Mesenchymal stem cell (in vitro differentiated cells and primary cell): ENCODE data around the gene RASSF8.

Experiments
- DNase-seq: peaks from one replicate; pipeline ENCODE4 v3.0.0-alpha.2; 2013
- H2AFZ ChIP-seq: one replicate; pipeline ENCODE4 v1.6.1; 2013; ENCODE audit warnings: low read depth, mild to moderate bottlenecking, control low read depth, inconsistent platforms, low read length, moderate library complexity
- H2AK5ac ChIP-seq: 2 replicates; pipeline ENCODE4 v1.6.1; 2013; ENCODE audit warnings: low read length, moderate library complexity, mild to moderate bottlenecking, inconsistent platforms; ENCODE audit not compliant: severe bottlenecking
- H2BK120ac ChIP-seq: one replicate; pipeline ENCODE4 v1.6.1; 2013; ENCODE audit warnings: low read depth, mild to moderate bottlenecking, inconsistent platforms, low read length, moderate library complexity
- H2BK12ac ChIP-seq, 2 experiments: one replicate each; pipeline ENCODE4 v1.6.1; 2013; ENCODE audit warnings: inconsistent platforms in 2 of 2, low read length in 2 of 2, mild to moderate bottlenecking in 2 of 2, moderate library complexity in 2 of 2, control low read depth in 1 of 2
- H2BK15ac ChIP-seq: one replicate; pipeline ENCODE4 v1.6.1; 2013; ENCODE audit warnings: mild to moderate bottlenecking, low read depth, inconsistent platforms; ENCODE audit not compliant: poor library complexity, severe bottlenecking
- H2BK5ac ChIP-seq: 2 replicates; pipeline ENCODE4 v1.6.1; 2013; ENCODE audit warnings: low read depth, mild to moderate bottlenecking, low read length, control low read depth, inconsistent platforms; ENCODE audit not compliant: poor library complexity, severe bottlenecking
- H3K14ac ChIP-seq, 2 experiments: one replicate each; pipeline ENCODE4 v1.6.1; 2013; ENCODE audit warnings: inconsistent platforms in 2 of 2, low read length in 2 of 2, control low read depth in 1 of 2, mild to moderate bottlenecking in 1 of 2, moderate library complexity in 1 of 2
- H3K18ac ChIP-seq, 2 experiments: one replicate each; pipeline ENCODE4 v1.6.1; 2013; ENCODE audit warnings: inconsistent platforms in 2 of 2, low read length in 2 of 2, control low read depth in 1 of 2, low read depth in 1 of 2, mild to moderate bottlenecking in 1 of 2
- H3K23ac ChIP-seq, 2 experiments: one replicate each; pipeline ENCODE4 v1.6.1; 2013; ENCODE audit warnings: inconsistent platforms in 2 of 2, low read length in 2 of 2, mild to moderate bottlenecking in 2 of 2, moderate library complexity in 2 of 2, control low read depth in 1 of 2
- H3K27ac ChIP-seq: 2 replicates; pipeline ENCODE4 v1.5.1; 2013; ENCODE audit warnings: mild to moderate bottlenecking, moderate library complexity, low read length, control low read depth, inconsistent platforms; ENCODE audit not compliant: poor library complexity, severe bottlenecking
- H3K27me3 ChIP-seq, 2 experiments: 2 replicates each; pipeline versions ENCODE4 v1.6.1 to v1.7.0; 2013; ENCODE audit warnings: low read length in 2 of 2, mild to moderate bottlenecking in 2 of 2, moderate library complexity in 2 of 2, control low read depth in 1 of 2, inconsistent platforms in 1 of 2; ENCODE audit not compliant: control insufficient read depth in 1 of 2, insufficient read depth in 1 of 2
- H3K36me3 ChIP-seq, 2 experiments: 2 replicates each; pipeline versions ENCODE4 v1.6.1 to v1.7.0; 2013; ENCODE audit warnings: low read length in 2 of 2, control low read depth in 1 of 2, inconsistent platforms in 1 of 2, low read depth in 1 of 2, mild to moderate bottlenecking in 1 of 2; ENCODE audit not compliant: insufficient read depth in 2 of 2, control insufficient read depth in 1 of 2
- H3K4ac ChIP-seq, 2 experiments: one replicate each; pipeline ENCODE4 v1.6.1; 2013; ENCODE audit warnings: inconsistent platforms in 2 of 2, low read length in 2 of 2, mild to moderate bottlenecking in 2 of 2, moderate library complexity in 2 of 2, control low read depth in 1 of 2, low read depth in 1 of 2
- H3K4me1 ChIP-seq: 2 replicates; pipeline ENCODE4 v1.6.1; 2013; ENCODE audit warnings: low read depth, low read length, control low read depth; ENCODE audit not compliant: control insufficient read depth, insufficient read depth
- H3K4me2 ChIP-seq: 2 replicates; pipeline ENCODE4 v1.6.1; 2013; ENCODE audit warnings: low read length, mild to moderate bottlenecking, inconsistent platforms; ENCODE audit not compliant: poor library complexity, severe bottlenecking
- H3K4me3 ChIP-seq, 2 experiments: 2 replicates each; pipeline versions ENCODE4 v1.5.1 to v1.7.0; 2013; ENCODE audit warnings: low read length in 2 of 2, mild to moderate bottlenecking in 2 of 2, control low read depth in 1 of 2, low read depth in 1 of 2; ENCODE audit not compliant: insufficient read depth in 1 of 2
- H3K79me1 ChIP-seq: replicated peaks from 2 replicates; pipeline ENCODE4 v1.6.1; 2013; ENCODE audit warnings: mild to moderate bottlenecking, control low read depth, low read length, inconsistent platforms; ENCODE audit not compliant: poor library complexity, severe bottlenecking
- H3K9ac ChIP-seq: 2 replicates; pipeline ENCODE4 v1.7.0; 2013; ENCODE audit warnings: mild to moderate bottlenecking, low read length, moderate library complexity
- H3K9me3 ChIP-seq: 2 replicates; pipeline ENCODE4 v1.7.0; 2013; ENCODE audit warnings: mild to moderate bottlenecking, low read length; ENCODE audit not compliant: control insufficient read depth
- H4K8ac ChIP-seq: one replicate; pipeline ENCODE4 v1.6.1; 2013; ENCODE audit warnings: inconsistent platforms, mild to moderate bottlenecking, low read length, moderate library complexity
- H4K91ac ChIP-seq: one replicate; pipeline ENCODE4 v1.6.1; 2013; ENCODE audit warnings: mild to moderate bottlenecking, low read length, inconsistent platforms
- WGBS: methylation state at CpG from one replicate; pipeline ENCODE4 v1.1.7; 2013; ENCODE audit warnings: mixed read lengths; 5-methylcytosine and 5-hydroxymethylcytosine counted together

Gene RASSF8

GRCh38 chr12:25950329-25951115 lies 8.0 kb upstream of the RASSF8 start:
- Histone ChIP-seq H2AK5ac (no peak overlapping the region), H3K27me3 (no peaks in the 10 kb centered on the region), H2AFZ (no peak overlapping the region), H3K27ac (no peak overlapping the region), H3K79me1 (peaks cover 4% of the 10 kb centered on the region), H3K4me3 (peak overlapping the region in 1 of 2 experiments; percentile 11), H3K14ac (no peak overlapping the region), H3K4me1 (peaks cover 1% of the 10 kb centered on the region), H4K8ac (no peak overlapping the region), H3K4me2 (no peak overlapping the region), H3K9me3 (peaks cover 9% of the 10 kb centered on the region), H4K91ac (no peak overlapping the region), H3K4ac (no peak overlapping the region), H3K23ac (no peak overlapping the region), H3K36me3 (peaks cover 3 to 65% of the 10 kb centered on the region in 2 experiments), H2BK15ac (no peak overlapping the region), H3K18ac (no peak overlapping the region), H2BK12ac (no peak overlapping the region), H3K9ac (no peak overlapping the region), H2BK5ac (no peak overlapping the region), H2BK120ac (no peak overlapping the region)
- 96% methylated on average over 3 of the region's 6 CpGs for WGBS
- no peak for DNase-seq

GRCh38 chr12:25957793-25958427 lies 572 bp upstream of the RASSF8 start:
- H4K8ac ChIP-seq: peak overlapping the region; percentile 90
- H3K18ac ChIP-seq: peak overlapping the region; percentile 92 to 99
- peak; percentile 86 for DNase-seq
- H4K91ac ChIP-seq: peak overlapping the region; percentile 96
- peak overlapping the region in 1 of 2 experiments; percentile 93 for H3K14ac ChIP-seq
- peak overlapping the region; percentile 60 for H3K4me2 ChIP-seq
- H3K79me1 ChIP-seq: peaks cover 5% of the 10 kb centered on the region
- peak overlapping the region in 1 of 2 experiments; percentile 83 for H3K23ac ChIP-seq
- H2BK120ac ChIP-seq: peak overlapping the region; percentile 89
- H2BK5ac ChIP-seq: peak overlapping the region; percentile 77
- peak overlapping the region; percentile 96 for H3K9ac ChIP-seq
- H3K9me3 ChIP-seq: no peaks in the 10 kb centered on the region
- H3K36me3 ChIP-seq: peaks cover 3 to 45% of the 10 kb centered on the region in 2 experiments
- H2BK15ac ChIP-seq: peak overlapping the region; percentile 21
- peaks cover 3% of the 10 kb centered on the region for H3K4me1 ChIP-seq
- peak overlapping the region in 1 of 2 experiments; percentile 92 for H3K4ac ChIP-seq
- no peak overlapping the region for H2AK5ac ChIP-seq
- 0% methylated on average over 10 of the region's 38 CpGs for WGBS
- peak overlapping the region in 1 of 2 experiments; percentile 71 for H2BK12ac ChIP-seq
- no peaks in the 10 kb centered on the region for H3K27me3 ChIP-seq
- H3K4me3 ChIP-seq: peak overlapping the region; percentile 78 to 92
- peak overlapping the region; percentile 82 for H3K27ac ChIP-seq
- H2AFZ ChIP-seq: peak overlapping the region; percentile 76

DNA sequence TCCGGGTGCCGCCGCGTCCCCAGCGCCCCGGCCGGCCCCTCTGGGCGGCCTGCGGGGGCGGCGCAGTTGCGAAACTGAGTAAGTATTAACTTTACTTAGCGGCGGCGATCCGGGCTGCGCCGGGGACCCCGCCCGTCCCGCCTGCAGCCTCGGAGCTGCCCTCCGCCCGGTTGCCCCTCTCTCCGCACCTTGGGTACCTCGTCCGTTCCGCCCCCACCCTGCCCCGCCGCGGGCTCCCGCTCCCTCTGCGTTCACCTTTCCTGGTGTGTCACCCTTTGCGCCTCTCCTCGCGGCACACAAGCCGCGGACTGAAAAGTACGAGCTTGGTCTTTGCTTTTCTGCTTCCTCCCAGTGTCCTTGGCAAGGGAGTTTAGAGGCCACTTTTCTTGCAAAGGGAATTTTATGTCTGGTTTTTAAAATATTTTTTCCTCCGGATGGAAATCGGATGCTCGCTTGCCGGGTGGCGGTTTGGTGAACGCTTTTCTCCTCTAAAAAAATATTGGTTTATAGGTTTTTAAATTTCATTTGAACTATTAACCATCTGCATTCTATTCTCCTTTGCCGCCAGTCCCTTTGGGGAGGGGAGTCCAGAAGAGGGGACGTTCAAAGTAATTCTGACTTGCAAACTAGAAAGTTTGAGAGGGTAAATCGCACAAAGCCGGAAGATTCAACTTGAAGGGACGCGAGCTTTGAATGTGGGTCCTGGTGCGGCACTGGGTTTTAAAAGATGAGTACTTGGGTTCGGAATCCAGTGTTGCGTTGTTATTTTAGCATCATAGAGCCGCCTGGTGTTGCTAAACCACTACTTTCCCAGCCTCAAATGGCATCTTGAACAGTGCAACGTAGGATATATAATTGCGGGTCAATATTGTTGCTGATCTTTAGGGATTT lies 834 bp downstream of the RASSF8 start:
- H3K4me1 ChIP-seq: peaks cover 2% of the 10 kb centered on the region
- H3K4me2 ChIP-seq: peak overlapping the region; percentile 54
- no peak overlapping the region for H2BK5ac ChIP-seq
- peak overlapping the region; percentile 52 for H4K8ac ChIP-seq
- peak overlapping the region; percentile 92 for H3K4me3 ChIP-seq
- peak overlapping the region; percentile 7 to 90 for H2BK12ac ChIP-seq
- peak overlapping the region; percentile 13 to 67 for H3K14ac ChIP-seq
- peak overlapping the region in 1 of 2 experiments; percentile 93 for H3K4ac ChIP-seq
- peak; percentile 87 for DNase-seq
- peak overlapping the region; percentile 34 for H4K91ac ChIP-seq
- H3K27ac ChIP-seq: peak overlapping the region; percentile 91
- peak overlapping the region; percentile 68 for H2AFZ ChIP-seq
- H3K23ac ChIP-seq: no peak overlapping the region
- no peaks in the 10 kb centered on the region for H3K27me3 ChIP-seq
- peak overlapping the region; percentile 79 to 95 for H3K18ac ChIP-seq
- peaks cover 2 to 47% of the 10 kb centered on the region in 2 experiments for H3K36me3 ChIP-seq
- peak overlapping the region; percentile 93 for H2BK15ac ChIP-seq
- peaks cover 5% of the 10 kb centered on the region for H3K79me1 ChIP-seq
- WGBS: under 1% methylated on average over 44 of the region's 57 CpGs
- no peak overlapping the region for H2BK120ac ChIP-seq
- H3K9me3 ChIP-seq: no peaks in the 10 kb centered on the region
- H2AK5ac ChIP-seq: no peak overlapping the region
- peak overlapping the region; percentile 100 for H3K9ac ChIP-seq
